Measurements from ENCODE around the gene KCNH4.
"Not testable (repeated sequence)": the region's sequence is repeated elsewhere in the genome, so short reads cannot be mapped to it uniquely, and the experiment has no call there.

KCNH4 gene

DNA sequence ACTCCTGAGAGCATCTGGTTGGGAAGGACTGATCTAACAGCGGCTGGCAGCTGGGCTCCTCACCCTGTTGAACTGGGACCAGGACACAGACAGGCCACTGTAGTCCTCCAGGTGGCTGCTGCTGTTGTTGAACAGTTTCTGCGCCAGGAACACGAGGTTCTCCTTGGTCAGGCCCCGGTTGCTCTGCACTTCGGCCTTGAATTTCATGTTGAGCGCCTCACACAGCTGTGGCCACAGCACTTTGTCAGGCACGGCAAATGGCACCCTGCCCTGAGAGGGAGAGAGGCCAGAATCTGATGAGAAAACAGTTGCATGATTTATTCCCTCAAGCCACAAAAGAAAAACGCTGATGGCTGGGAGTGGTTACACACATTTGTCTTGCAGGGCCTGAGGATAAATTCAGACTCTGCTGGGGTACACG lies 31.0 kb upstream of the KCNH4 start:
- H3K27ac ChIP-seq (ENCODE audit: insufficient read depth, low read length, poor library complexity, severe bottlenecking) = not testable (repeated sequence)
- H3K36me3 ChIP-seq (ENCODE audit: control insufficient read depth, insufficient read depth, low read length) = peaks cover 81% of the 10 kb centered on the region

GRCh38 chr17:42210046-42210445 lies 29.1 kb upstream of the KCNH4 start:
- no peaks in the 10 kb centered on the region for H3K27me3 ChIP-seq (replicated peaks; ENCODE audit: control insufficient read depth, insufficient read depth, low read length, poor library complexity, severe bottlenecking)
- H3K27ac ChIP-seq (ENCODE audit: insufficient read depth, low read length, poor library complexity, severe bottlenecking) = no peak overlapping the region
- H3K9me3 ChIP-seq (ENCODE audit: control insufficient read depth, low read length) = no peaks in the 10 kb centered on the region
- DNase-seq = no peak
- H3K4me1 ChIP-seq (ENCODE audit: control insufficient read depth, insufficient read depth, low read length, poor library complexity, severe bottlenecking) = no peaks in the 10 kb centered on the region
- H3K36me3 ChIP-seq (ENCODE audit: control insufficient read depth, insufficient read depth, low read length) = peaks cover 76% of the 10 kb centered on the region
- no peak overlapping the region for H3K4me3 ChIP-seq (ENCODE audit: insufficient read depth, low read depth, low read length, poor library complexity, severe bottlenecking)

More for the DNA sequence above, 31.0 kb upstream of the KCNH4 start:
- not testable (repeated sequence) for H3K4me3 ChIP-seq (ENCODE audit: insufficient read depth, low read depth, low read length, poor library complexity, severe bottlenecking); H3K9me3 ChIP-seq (ENCODE audit: control insufficient read depth, low read length); DNase-seq; H3K4me1 ChIP-seq (ENCODE audit: control insufficient read depth, insufficient read depth, low read length, poor library complexity, severe bottlenecking); H3K27me3 ChIP-seq (replicated peaks; ENCODE audit: control insufficient read depth, insufficient read depth, low read length, poor library complexity, severe bottlenecking)

DNA sequence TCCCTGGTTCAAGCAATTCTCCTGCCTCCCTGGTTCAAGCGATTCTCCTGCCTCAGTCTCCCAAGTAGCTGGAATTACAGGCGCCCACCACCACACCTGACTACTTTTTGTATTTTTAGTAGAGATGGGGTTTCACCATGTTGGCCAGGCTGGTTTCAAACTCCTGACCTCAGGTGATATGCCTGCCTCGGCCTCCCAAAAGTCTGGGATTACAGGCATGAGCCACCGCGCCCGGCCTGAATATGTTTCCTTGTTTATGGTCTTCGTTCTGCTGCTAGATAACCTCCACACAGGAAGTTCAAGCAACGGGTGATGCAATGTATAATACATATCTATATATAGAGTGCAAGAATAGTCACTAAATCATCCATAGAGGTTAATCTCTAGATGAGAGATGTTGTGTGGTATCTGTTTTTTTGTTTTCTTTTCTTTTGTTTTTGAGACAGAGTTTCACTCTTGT lies 25.2 kb upstream of the KCNH4 start:
- peaks cover 72% of the 10 kb centered on the region for H3K36me3 ChIP-seq (ENCODE audit: control insufficient read depth, insufficient read depth, low read length)
- H3K27ac ChIP-seq (ENCODE audit: insufficient read depth, low read length, poor library complexity, severe bottlenecking); H3K4me3 ChIP-seq (ENCODE audit: insufficient read depth, low read depth, low read length, poor library complexity, severe bottlenecking); H3K4me1 ChIP-seq (ENCODE audit: control insufficient read depth, insufficient read depth, low read length, poor library complexity, severe bottlenecking); DNase-seq; H3K9me3 ChIP-seq (ENCODE audit: control insufficient read depth, low read length); H3K27me3 ChIP-seq (replicated peaks; ENCODE audit: control insufficient read depth, insufficient read depth, low read length, poor library complexity, severe bottlenecking): not testable (repeated sequence)

DNA sequence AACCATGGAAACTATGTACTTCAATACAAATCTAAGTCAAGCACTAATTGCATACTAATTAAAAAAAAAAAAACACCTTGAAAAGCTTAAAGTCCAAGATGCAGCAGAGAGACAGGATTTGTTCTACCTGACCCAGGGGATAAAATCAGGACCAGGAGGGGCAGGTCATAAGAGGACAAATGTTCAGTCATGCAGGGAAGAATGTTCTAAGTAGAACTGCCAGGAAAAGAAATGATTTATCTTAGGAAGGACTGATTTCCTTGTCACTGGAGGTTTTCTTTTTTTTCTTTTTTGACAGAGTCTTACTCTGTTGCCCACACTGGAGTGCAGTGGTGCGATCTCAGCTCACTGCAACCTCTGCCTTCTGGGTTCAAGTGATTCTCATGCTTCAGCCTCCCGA lies 22.4 kb upstream of the KCNH4 start:
- no peaks in the 10 kb centered on the region for H3K4me1 ChIP-seq (ENCODE audit: control insufficient read depth, insufficient read depth, low read length, poor library complexity, severe bottlenecking)
- H3K27me3 ChIP-seq (replicated peaks; ENCODE audit: control insufficient read depth, insufficient read depth, low read length, poor library complexity, severe bottlenecking) = no peaks in the 10 kb centered on the region
- DNase-seq = no peak
- peaks cover 60% of the 10 kb centered on the region for H3K36me3 ChIP-seq (ENCODE audit: control insufficient read depth, insufficient read depth, low read length)
- no peak overlapping the region for H3K27ac ChIP-seq (ENCODE audit: insufficient read depth, low read length, poor library complexity, severe bottlenecking)
- H3K4me3 ChIP-seq (ENCODE audit: insufficient read depth, low read depth, low read length, poor library complexity, severe bottlenecking) = no peak overlapping the region
- H3K9me3 ChIP-seq (ENCODE audit: control insufficient read depth, low read length) = no peaks in the 10 kb centered on the region

- Histone ChIP-seq H3K36me3 (ENCODE audit: control insufficient read depth, insufficient read depth, low read length) (peaks cover 58% of the 10 kb centered on the region), H3K27ac (ENCODE audit: insufficient read depth, low read length, poor library complexity, severe bottlenecking) (no peak overlapping the region)
Measured at GRCh38 chr17:42202696-42203095, 21.8 kb upstream of the KCNH4 start.

DNA sequence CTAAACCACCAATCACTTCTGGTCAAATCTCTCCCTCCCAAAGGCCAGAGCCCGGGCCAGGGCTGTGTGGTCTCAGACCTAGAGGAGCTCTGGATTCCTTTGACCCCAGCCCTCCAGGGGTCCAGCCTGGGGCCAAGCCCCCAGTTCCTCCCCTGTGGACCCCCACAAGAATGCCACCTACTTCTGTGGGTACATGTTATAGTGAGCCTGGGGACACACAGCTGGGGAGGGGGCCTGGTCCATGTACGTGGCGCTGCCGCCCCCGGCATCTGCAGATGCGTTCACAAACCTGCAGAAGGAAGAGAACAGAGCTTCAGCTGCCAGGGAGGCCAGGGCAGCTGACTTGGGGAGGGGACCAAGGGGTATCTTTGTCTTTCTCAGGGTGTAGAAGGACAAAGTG lies 21.2 kb upstream of the KCNH4 start:
- no peaks in the 10 kb centered on the region for H3K9me3 ChIP-seq (ENCODE audit: control insufficient read depth, low read length)
- no peaks in the 10 kb centered on the region for H3K4me1 ChIP-seq (ENCODE audit: control insufficient read depth, insufficient read depth, low read length, poor library complexity, severe bottlenecking)
- DNase-seq = no peak
- H3K27ac ChIP-seq (ENCODE audit: insufficient read depth, low read length, poor library complexity, severe bottlenecking) = no peak overlapping the region
- H3K27me3 ChIP-seq (replicated peaks; ENCODE audit: control insufficient read depth, insufficient read depth, low read length, poor library complexity, severe bottlenecking) = no peaks in the 10 kb centered on the region
- no peak overlapping the region for H3K4me3 ChIP-seq (ENCODE audit: insufficient read depth, low read depth, low read length, poor library complexity, severe bottlenecking)
- H3K36me3 ChIP-seq (ENCODE audit: control insufficient read depth, insufficient read depth, low read length) = peaks cover 53% of the 10 kb centered on the region

More at GRCh38 chr17:42202696-42203095, 21.8 kb upstream of the KCNH4 start:
- Histone ChIP-seq H3K4me1 (ENCODE audit: control insufficient read depth, insufficient read depth, low read length, poor library complexity, severe bottlenecking) (no peaks in the 10 kb centered on the region), H3K9me3 (ENCODE audit: control insufficient read depth, low read length) (no peaks in the 10 kb centered on the region), H3K4me3 (ENCODE audit: insufficient read depth, low read depth, low read length, poor library complexity, severe bottlenecking) (no peak overlapping the region), H3K27me3 (replicated peaks; ENCODE audit: control insufficient read depth, insufficient read depth, low read length, poor library complexity, severe bottlenecking) (no peaks in the 10 kb centered on the region)
- DNase-seq = no peak

- Histone ChIP-seq H3K9me3 (ENCODE audit: control insufficient read depth, low read length) (no peaks in the 10 kb centered on the region), H3K4me1 (ENCODE audit: control insufficient read depth, insufficient read depth, low read length, poor library complexity, severe bottlenecking) (no peaks in the 10 kb centered on the region), H3K36me3 (ENCODE audit: control insufficient read depth, insufficient read depth, low read length) (peaks cover 52% of the 10 kb centered on the region), H3K4me3 (ENCODE audit: insufficient read depth, low read depth, low read length, poor library complexity, severe bottlenecking) (no peak overlapping the region), H3K27ac (ENCODE audit: insufficient read depth, low read length, poor library complexity, severe bottlenecking) (no peak overlapping the region), H3K27me3 (replicated peaks; ENCODE audit: control insufficient read depth, insufficient read depth, low read length, poor library complexity, severe bottlenecking) (no peaks in the 10 kb centered on the region)
- no peak for DNase-seq
Measured at GRCh38 chr17:42201458-42201772, 20.5 kb upstream of the KCNH4 start.

DNA sequence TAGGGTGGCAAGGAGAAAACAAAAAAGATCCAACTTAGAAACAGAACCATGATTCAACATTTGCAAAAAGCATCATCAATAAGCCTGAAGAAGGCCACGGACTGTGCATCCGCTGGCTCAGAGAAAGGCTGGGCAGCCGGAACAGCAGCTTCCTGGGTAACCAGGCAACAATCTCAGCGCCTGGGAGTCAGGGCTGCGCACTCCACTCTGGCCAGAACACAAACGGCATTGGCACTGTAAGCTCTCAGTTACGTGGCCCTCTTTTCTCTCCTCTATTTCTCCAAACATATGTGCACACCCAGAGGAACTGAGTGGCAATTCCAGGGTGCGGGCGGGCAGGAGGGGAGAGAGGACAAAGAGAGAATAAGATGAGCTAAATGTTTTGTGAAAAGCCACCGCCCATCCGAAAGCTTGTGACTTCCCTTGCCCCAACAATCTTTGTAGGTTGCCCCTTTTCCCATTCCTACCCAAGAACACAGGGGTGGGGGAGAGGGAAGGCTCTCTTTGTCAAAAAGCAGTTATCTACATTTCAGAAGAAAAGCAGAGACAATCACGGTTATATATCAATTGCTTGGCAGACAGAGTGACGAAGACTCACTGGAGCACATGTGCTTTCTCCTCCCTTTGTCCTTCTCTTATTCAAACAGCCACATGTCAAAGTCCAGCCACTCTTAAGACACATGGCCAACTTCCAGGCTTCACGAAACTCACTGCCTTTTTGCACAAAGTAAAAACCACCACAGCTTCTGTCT lies 19.9 kb upstream of the KCNH4 start:
- no peaks in the 10 kb centered on the region for H3K4me1 ChIP-seq (ENCODE audit: control insufficient read depth, insufficient read depth, low read length, poor library complexity, severe bottlenecking)
- H3K36me3 ChIP-seq (ENCODE audit: control insufficient read depth, insufficient read depth, low read length) = peaks cover 46% of the 10 kb centered on the region
- H3K9me3 ChIP-seq (ENCODE audit: control insufficient read depth, low read length) = no peaks in the 10 kb centered on the region
- H3K4me3 ChIP-seq (ENCODE audit: insufficient read depth, low read depth, low read length, poor library complexity, severe bottlenecking) = no peak overlapping the region
- H3K27ac ChIP-seq (ENCODE audit: insufficient read depth, low read length, poor library complexity, severe bottlenecking) = no peak overlapping the region
- no peak for DNase-seq
- H3K27me3 ChIP-seq (replicated peaks; ENCODE audit: control insufficient read depth, insufficient read depth, low read length, poor library complexity, severe bottlenecking) = no peaks in the 10 kb centered on the region

GRCh38 chr17:42199416-42200011 lies 18.6 kb upstream of the KCNH4 start:
- Histone ChIP-seq H3K4me3 (ENCODE audit: insufficient read depth, low read depth, low read length, poor library complexity, severe bottlenecking) (no peak overlapping the region), H3K27ac (ENCODE audit: insufficient read depth, low read length, poor library complexity, severe bottlenecking) (no peak overlapping the region), H3K27me3 (replicated peaks; ENCODE audit: control insufficient read depth, insufficient read depth, low read length, poor library complexity, severe bottlenecking) (no peaks in the 10 kb centered on the region), H3K36me3 (ENCODE audit: control insufficient read depth, insufficient read depth, low read length) (peaks cover 34% of the 10 kb centered on the region), H3K9me3 (ENCODE audit: control insufficient read depth, low read length) (no peaks in the 10 kb centered on the region), H3K4me1 (ENCODE audit: control insufficient read depth, insufficient read depth, low read length, poor library complexity, severe bottlenecking) (no peaks in the 10 kb centered on the region)
- DNase-seq = no peak

GRCh38 chr17:42198897-42199296 lies 18.0 kb upstream of the KCNH4 start:
- H3K9me3 ChIP-seq (ENCODE audit: control insufficient read depth, low read length) = no peaks in the 10 kb centered on the region
- H3K27me3 ChIP-seq (replicated peaks; ENCODE audit: control insufficient read depth, insufficient read depth, low read length, poor library complexity, severe bottlenecking) = no peaks in the 10 kb centered on the region
- H3K4me1 ChIP-seq (ENCODE audit: control insufficient read depth, insufficient read depth, low read length, poor library complexity, severe bottlenecking) = peaks cover 1% of the 10 kb centered on the region
- DNase-seq = no peak
- H3K27ac ChIP-seq (ENCODE audit: insufficient read depth, low read length, poor library complexity, severe bottlenecking) = no peak overlapping the region
- H3K36me3 ChIP-seq (ENCODE audit: control insufficient read depth, insufficient read depth, low read length) = peaks cover 28% of the 10 kb centered on the region
- H3K4me3 ChIP-seq (ENCODE audit: insufficient read depth, low read depth, low read length, poor library complexity, severe bottlenecking) = no peak overlapping the region

All from effector memory CD4-positive, alpha-beta T cell (primary cell).